Lung (tissue), 12 donors: ENCODE results near the gene NACAD. TPM values are rescaled to one million over a fixed set of nuclear protein-coding genes. Genes with fewer than 3 reads are reported as not detected.

Source experiments
- ATAC-seq: fragments of 200-7000 bp; cut with Tn5 transposase; one replicate; pipeline ENCODE4 v1.9.1; 2020; ENCODE audit warnings: moderate number of reproducible peaks; ENCODE audit not compliant: insufficient read depth, low FRiP score
- DNase-seq, 3 donors: peaks; one replicate each; pipeline ENCODE4 v3.0.0-alpha.2; 2013 to 2017
- H3K27ac ChIP-seq, 2 donors: one replicate each; pipeline ENCODE4 v1.5.1; 2013; ENCODE audit warnings: mild to moderate bottlenecking in 2 of 2, moderate library complexity in 2 of 2, control low read depth in 1 of 2, inconsistent platforms in 1 of 2, low read depth in 1 of 2, low read length in 1 of 2
- H3K27me3 ChIP-seq, 3 donors: one replicate each; pipeline ENCODE4 v1.5.1; 2013; ENCODE audit warnings: low read length in 2 of 3; ENCODE audit not compliant: control insufficient read depth in 3 of 3, insufficient read depth in 3 of 3
- H3K36me3 ChIP-seq, 4 donors: one replicate each; pipeline ENCODE4 v1.5.1; 2013; ENCODE audit warnings: low read length in 4 of 4, mild to moderate bottlenecking in 1 of 4, moderate library complexity in 1 of 4; ENCODE audit not compliant: control insufficient read depth in 4 of 4, insufficient read depth in 4 of 4
- H3K4me1 ChIP-seq, 5 donors: one replicate each; pipeline ENCODE4 v1.5.1; 2013; ENCODE audit warnings: low read length in 5 of 5, mild to moderate bottlenecking in 2 of 5, moderate library complexity in 1 of 5; ENCODE audit not compliant: control insufficient read depth in 5 of 5, insufficient read depth in 5 of 5
- H3K4me3 ChIP-seq: one replicate; pipeline ENCODE4 v1.5.1; 2013; ENCODE audit warnings: mild to moderate bottlenecking, control low read depth, moderate library complexity
- H3K9ac ChIP-seq, 2 donors: one replicate each; pipeline ENCODE4 v1.5.1; 2013; ENCODE audit warnings: low read length in 2 of 2, control low read depth in 1 of 2; ENCODE audit not compliant: insufficient read depth in 1 of 2
- H3K9me3 ChIP-seq, 4 donors: one replicate each; pipeline ENCODE4 v1.5.1; 2013; ENCODE audit warnings: low read length in 3 of 4, mild to moderate bottlenecking in 1 of 4, moderate library complexity in 1 of 4; ENCODE audit not compliant: control insufficient read depth in 4 of 4, insufficient read depth in 3 of 4
- WGBS, 2 donors: extraction: QIAGEN DNeasy Blood & Tissue Kit; methylation state at CpG; one replicate each; pipeline ENCODE4 v1.1.7; 2013; 5-methylcytosine and 5-hydroxymethylcytosine counted together
- polyA plus RNA-seq, 2 donors: library from polyadenylated mRNA; stranded (reverse); fragments of 200-250 nt; gene quantifications; one replicate each; pipeline ENCODE4 v1.2.1, GENCODE V29; 2013
- total RNA-seq, 2 donors: library from RNA; depleted of rRNA in 1 of 2; stranded (reverse); fragments of >200 nt in 1 of 2; gene quantifications; one replicate each; pipeline ENCODE4 v1.2.1, GENCODE V29; 2014 to 2021
- TF ChIP-seq, protein P1 (sequence below): IDR thresholded peaks from 2 replicates; pipeline ENCODE4 v1.5.1; 2012; ENCODE audit warnings: mild to moderate bottlenecking; ENCODE audit errors: control extremely low read depth, extremely low read depth
- donor health status: control.
- donor health status: control.
- donor health status: Bipolar disorder and iron deficiency.
- donor health status: healthy.
- donor health status: DM: yes; HTN: yes; CAD: no.

Gene NACAD
- total and polyA plus RNA-seq, 4 donors, result 0.85 to 3.7 (median 1.7) TPM

DNA sequence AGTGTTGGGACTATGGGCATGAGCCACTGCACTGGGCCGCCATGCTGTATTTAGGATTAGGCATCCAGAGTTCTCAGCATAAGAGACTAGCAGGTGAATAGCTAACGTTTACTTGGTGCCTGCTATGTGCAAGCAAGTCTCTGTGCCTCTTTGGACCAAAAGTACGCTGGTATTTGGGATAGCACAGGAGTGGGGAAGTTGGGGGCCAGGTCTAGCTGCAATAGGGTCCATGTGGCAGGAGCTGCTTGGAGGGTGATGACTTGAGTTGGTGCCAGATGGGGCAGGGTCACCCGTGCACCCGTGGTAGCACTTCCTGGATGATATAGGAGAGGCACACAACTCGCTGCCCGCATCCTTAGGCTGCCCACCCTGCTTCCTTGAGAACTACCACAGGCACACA is 22.4 kb downstream of the NACAD start:
- DNase-seq (no peak), ATAC-seq (no peak)
- Histone ChIP-seq H3K36me3 (peaks cover 0 to 47% (median 26%) of the 10 kb centered on the region in 4 donors), H3K4me1 (peaks cover 0 to 3% (median 0%) of the 10 kb centered on the region in 5 donors), H3K9ac (no peak overlapping the region), H3K9me3 (peaks cover 0 to 2% (median 0%) of the 10 kb centered on the region in 4 donors), H3K4me3 (no peak overlapping the region), H3K27me3 (no peaks in the 10 kb centered on the region), H3K27ac (no peak overlapping the region)
- 76 to 78% methylated on average over 7 of the region's 7 CpGs for WGBS, 2 donors
- TF ChIP-seq, protein P1, sequence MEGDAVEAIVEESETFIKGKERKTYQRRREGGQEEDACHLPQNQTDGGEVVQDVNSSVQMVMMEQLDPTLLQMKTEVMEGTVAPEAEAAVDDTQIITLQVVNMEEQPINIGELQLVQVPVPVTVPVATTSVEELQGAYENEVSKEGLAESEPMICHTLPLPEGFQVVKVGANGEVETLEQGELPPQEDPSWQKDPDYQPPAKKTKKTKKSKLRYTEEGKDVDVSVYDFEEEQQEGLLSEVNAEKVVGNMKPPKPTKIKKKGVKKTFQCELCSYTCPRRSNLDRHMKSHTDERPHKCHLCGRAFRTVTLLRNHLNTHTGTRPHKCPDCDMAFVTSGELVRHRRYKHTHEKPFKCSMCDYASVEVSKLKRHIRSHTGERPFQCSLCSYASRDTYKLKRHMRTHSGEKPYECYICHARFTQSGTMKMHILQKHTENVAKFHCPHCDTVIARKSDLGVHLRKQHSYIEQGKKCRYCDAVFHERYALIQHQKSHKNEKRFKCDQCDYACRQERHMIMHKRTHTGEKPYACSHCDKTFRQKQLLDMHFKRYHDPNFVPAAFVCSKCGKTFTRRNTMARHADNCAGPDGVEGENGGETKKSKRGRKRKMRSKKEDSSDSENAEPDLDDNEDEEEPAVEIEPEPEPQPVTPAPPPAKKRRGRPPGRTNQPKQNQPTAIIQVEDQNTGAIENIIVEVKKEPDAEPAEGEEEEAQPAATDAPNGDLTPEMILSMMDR, result no peak

DNA sequence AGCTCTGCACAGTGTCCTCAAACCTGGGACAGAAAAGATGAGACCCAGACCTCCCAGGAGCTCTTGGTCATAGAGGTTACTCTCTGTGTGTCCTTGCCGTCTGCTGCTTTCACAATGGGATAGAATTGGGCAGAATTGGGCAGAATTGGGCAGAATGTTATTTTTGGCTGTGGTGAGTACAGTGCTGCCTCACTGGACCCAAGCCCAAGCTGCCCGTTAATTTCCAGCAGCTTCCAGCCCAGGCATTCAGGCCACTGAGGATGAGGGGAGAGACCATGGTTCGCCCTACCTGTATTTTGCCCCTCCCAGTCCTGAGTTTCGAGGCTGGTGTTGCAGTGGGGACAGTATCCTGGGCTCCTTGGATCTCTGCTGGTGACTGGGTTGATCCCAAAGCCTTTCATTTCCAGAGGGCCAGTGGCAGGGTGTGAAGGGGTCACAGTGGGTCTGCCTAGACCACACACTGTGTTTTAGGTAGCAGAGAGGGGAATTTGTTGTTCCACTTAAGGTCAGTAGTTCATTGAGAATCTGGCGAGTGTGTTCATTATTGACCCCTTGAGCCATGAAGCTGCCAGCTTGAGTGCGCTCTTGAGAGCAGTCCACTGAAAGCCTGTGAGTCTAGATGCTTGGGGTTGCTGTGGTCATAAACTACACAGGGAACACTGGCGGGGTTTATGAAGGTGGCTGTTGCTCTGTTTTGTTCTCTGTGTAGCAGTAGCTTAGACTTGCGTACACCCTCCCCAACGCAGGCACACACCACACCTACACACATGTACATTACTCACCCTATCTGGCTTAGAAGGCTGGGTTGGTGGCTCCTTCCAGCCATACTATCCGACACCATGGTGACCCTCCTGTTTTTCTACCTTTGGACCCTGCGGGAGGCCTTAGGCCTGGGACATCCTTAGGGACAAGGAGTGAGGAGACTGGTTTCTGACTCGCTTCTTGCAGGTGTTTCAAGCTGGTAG is 23.5 kb downstream of the NACAD start:
- Histone ChIP-seq H3K9me3 (peaks cover 0 to 2% (median 0%) of the 10 kb centered on the region in 4 donors), H3K9ac (no peak overlapping the region), H3K4me3 (no peak overlapping the region), H3K36me3 (peaks cover 0 to 47% (median 26%) of the 10 kb centered on the region in 4 donors), H3K27me3 (no peaks in the 10 kb centered on the region), H3K4me1 (peaks cover 0 to 3% (median 0%) of the 10 kb centered on the region in 5 donors), H3K27ac (no peak overlapping the region)
- ATAC-seq (no peak), DNase-seq (no peak)
- 86 to 95% methylated on average over 12 of the region's 12 CpGs for WGBS, 2 donors
- TF ChIP-seq, protein P1, result no peak

DNA sequence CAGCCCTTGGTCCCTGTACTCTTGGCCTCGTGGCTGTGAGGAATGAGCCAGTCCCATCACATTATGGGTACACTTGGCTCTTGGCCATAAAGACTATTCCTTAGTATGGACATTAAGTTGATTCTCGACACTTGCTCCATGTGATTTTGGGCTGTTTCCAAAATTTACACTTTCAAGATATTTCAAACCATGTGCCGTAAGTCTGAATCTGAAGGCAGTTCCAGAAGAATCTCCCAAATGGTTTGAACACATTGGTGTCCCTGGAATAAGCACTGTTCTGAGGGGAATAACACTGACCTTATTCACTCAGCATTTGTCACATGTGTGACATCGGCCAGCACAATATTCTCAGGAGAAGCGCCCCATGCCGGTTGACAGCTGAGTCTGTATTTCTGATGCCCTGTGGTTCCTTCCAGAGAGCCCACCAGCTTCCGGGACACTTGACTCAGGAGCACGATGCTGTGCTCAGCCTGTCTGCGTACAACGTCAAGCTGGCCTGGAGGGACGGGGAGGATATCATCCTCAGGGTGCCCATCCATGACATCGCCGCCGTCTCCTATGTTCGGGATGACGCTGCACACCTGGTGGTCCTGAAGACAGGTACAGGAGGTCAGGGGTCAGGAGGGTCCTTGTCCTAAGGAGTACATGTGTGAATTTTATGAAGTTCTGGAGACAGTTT is 24.6 kb downstream of the NACAD start:
- 90 to 96% methylated on average over 16 of the region's 16 CpGs for WGBS, 2 donors
- TF ChIP-seq, protein P1, result no peak
- DNase-seq (no peak), ATAC-seq (no peak)
- no peaks in the 10 kb centered on the region for H3K27me3 ChIP-seq
- peaks cover 0 to 37% (median 22%) of the 10 kb centered on the region in 4 donors for H3K36me3 ChIP-seq
- H3K4me3 ChIP-seq, result no peak overlapping the region
- H3K4me1 ChIP-seq, result peaks cover 0 to 3% (median 0%) of the 10 kb centered on the region in 5 donors
- peaks cover 0 to 2% (median 0%) of the 10 kb centered on the region in 4 donors for H3K9me3 ChIP-seq
- H3K27ac ChIP-seq, result no peak overlapping the region
- H3K9ac ChIP-seq, result no peak overlapping the region
